ENCODE data around the gene CYP46A1.

DNA sequence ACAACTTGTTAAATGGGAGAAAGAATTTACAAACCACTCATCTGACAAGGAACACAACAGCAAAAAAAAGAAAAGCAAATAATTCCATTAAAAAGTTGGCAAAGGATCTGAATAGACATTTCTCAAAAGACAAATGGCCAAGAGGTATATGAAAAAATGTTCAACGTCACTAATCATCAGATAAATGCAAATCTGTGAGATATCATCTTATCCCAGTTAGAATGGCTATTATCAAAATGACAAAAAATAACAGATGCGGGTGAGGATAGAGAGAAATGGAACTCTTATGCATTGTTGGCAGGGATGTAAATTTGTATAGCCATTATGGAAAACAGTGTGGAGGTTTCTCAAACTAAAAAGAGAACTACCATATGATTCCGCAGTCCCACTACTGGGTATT is 29.9 kb downstream of the CYP46A1 start:
- TF ChIP-seq MAX (IDR thresholded peaks at IDR 0.05) (no peak), TCF12 (IDR thresholded peaks at IDR 0.05; ENCODE audit: low read depth) (no peak), TEAD4 (IDR thresholded peaks at IDR 0.05) (no peak)
